ENCODE data around the gene FGF2. TPM values are rescaled to one million over a fixed set of nuclear protein-coding genes. Genes with fewer than 3 reads are reported as not detected.

FGF2 gene
- total and polyA plus RNA-seq, 2 donors (not counting 1 experiment from before 2014, with no cell fraction given): 0.13 TPM; not detected in 1

GRCh38 chr4:122917731-122918130 is 91.1 kb downstream of the FGF2 start:
- Histone ChIP-seq H4K20me1 (ENCODE audit: control insufficient read depth, insufficient read depth, low read length, poor library complexity, severe bottlenecking) (no peaks in the 10 kb centered on the region), H3K9ac (ENCODE audit: low read length) (no peak overlapping the region), H3K4me2 (replicated peaks; ENCODE audit: low read depth, low read length, poor library complexity, severe bottlenecking) (no peak overlapping the region), H3K4me3 (ENCODE audit: control extremely low read depth in 1 of 5, extremely low read depth in 1 of 5, insufficient read depth in 1 of 5, low read depth in 2 of 5, low read length in 4 of 5) (no peak overlapping the region), H3K9me3 (ENCODE audit: control extremely low read depth in 1 of 3, control insufficient read depth in 2 of 3, insufficient read depth in 1 of 3, low read length in 2 of 3) (no peaks in the 10 kb centered on the region), H3K36me3 (replicated peaks in 1 of 2; ENCODE audit: control extremely low read depth in 1 of 2, control insufficient read depth in 1 of 2, extremely low read depth in 1 of 2, insufficient read depth in 2 of 2, low read length in 1 of 2) (no peaks in the 10 kb centered on the region), H3K79me2 (ENCODE audit: control insufficient read depth, insufficient read depth, low read length) (no peaks in the 10 kb centered on the region), H3K4me1 (ENCODE audit: control insufficient read depth in 2 of 2, insufficient read depth in 2 of 2, low read length in 2 of 2) (peaks cover 2 to 5% of the 10 kb centered on the region in 2 donors), H3K27me3 (replicated peaks in 1 of 4; ENCODE audit: control extremely low read depth in 1 of 4, control insufficient read depth in 3 of 4, insufficient read depth in 4 of 4, low read length in 3 of 4) (no peaks in the 10 kb centered on the region), H2AFZ (ENCODE audit: insufficient read depth, low read depth, low read length, poor library complexity, severe bottlenecking) (no peak overlapping the region), H3K27ac (ENCODE audit: low read length in 2 of 2) (no peak overlapping the region)
- Mint-ChIP-seq H3K27ac (no peak overlapping the region), H3K9me3 (ENCODE audit: insufficient read depth) (no peaks in the 10 kb centered on the region), H3K4me3 (no peak overlapping the region), H3K4me1 (peaks cover 3% of the 10 kb centered on the region), H3K27me3 (no peaks in the 10 kb centered on the region)
- no peak for DNase-seq
- intact Hi-C loops (cut with micrococcal nuclease): no loop called here
- ATAC-seq (ENCODE audit: low read depth): no peak
- TF ChIP-seq CTCF (IDR thresholded peaks at IDR 0.05) (no peak), EZH2 (IDR thresholded peaks at IDR 0.05; ENCODE audit: borderline replicate concordance, insufficient read depth, low read depth, low read length, poor library complexity, severe bottlenecking) (no peak)
- 100% methylated on average over 2 of the region's 5 CpGs for WGBS (ENCODE audit: insufficient coverage)
- ChIA-PET CTCF (interaction anchor here (3.4 kb wide), 1 partner anchor 13 kb away, joined by 15 read pairs; no protein-coding TSS in a partner anchor), POLR2A (no interaction called here)

GRCh38 chr4:122920473-122920872 is 93.8 kb downstream of the FGF2 start:
- H3K9me3 Mint-ChIP-seq (ENCODE audit: insufficient read depth): no peaks in the 10 kb centered on the region
- intact Hi-C loops (cut with micrococcal nuclease): loop anchor here (5.0 kb wide), 2 partner anchors 93 to 1098 kb away; partner anchors contain the start of genes CCNA2 and FGF2
- no peak overlapping the region for H2AFZ ChIP-seq (ENCODE audit: insufficient read depth, low read depth, low read length, poor library complexity, severe bottlenecking)
- no peak overlapping the region for H3K4me2 ChIP-seq (replicated peaks; ENCODE audit: low read depth, low read length, poor library complexity, severe bottlenecking)
- ATAC-seq (ENCODE audit: low read depth) (no peak), DNase-seq (no peak)
- POLR2A ChIA-PET: no interaction called here
- H3K4me1 ChIP-seq (ENCODE audit: control insufficient read depth in 2 of 2, insufficient read depth in 2 of 2, low read length in 2 of 2): peaks cover 13 to 16% of the 10 kb centered on the region in 2 donors
- H3K27ac Mint-ChIP-seq: no peak overlapping the region
- peaks cover 11% of the 10 kb centered on the region for H3K4me1 Mint-ChIP-seq
- CTCF ChIA-PET: interaction anchor here (2.7 to 3.4 kb wide), 2 partner anchors 10 to 163 kb away, joined by 12 to 15 read pairs; no protein-coding TSS in a partner anchor
- peaks cover 5% of the 10 kb centered on the region for H3K79me2 ChIP-seq (ENCODE audit: control insufficient read depth, insufficient read depth, low read length)
- no peaks in the 10 kb centered on the region for H3K27me3 ChIP-seq (replicated peaks in 1 of 4; ENCODE audit: control extremely low read depth in 1 of 4, control insufficient read depth in 3 of 4, insufficient read depth in 4 of 4, low read length in 3 of 4)
- no peak overlapping the region for H3K9ac ChIP-seq (ENCODE audit: low read length)
- no peaks in the 10 kb centered on the region for H3K9me3 ChIP-seq (ENCODE audit: control extremely low read depth in 1 of 3, control insufficient read depth in 2 of 3, insufficient read depth in 1 of 3, low read length in 2 of 3)
- 94% methylated on average over 3 of the region's 5 CpGs for WGBS (ENCODE audit: insufficient coverage)
- no peak overlapping the region for H3K27ac ChIP-seq (ENCODE audit: low read length in 2 of 2)
- no peak for TF ChIP-seq CTCF (IDR thresholded peaks at IDR 0.05)
- TF ChIP-seq EZH2 (IDR thresholded peaks at IDR 0.05; ENCODE audit: borderline replicate concordance, insufficient read depth, low read depth, low read length, poor library complexity, severe bottlenecking): no peak
- no peaks in the 10 kb centered on the region for H3K36me3 ChIP-seq (replicated peaks in 1 of 2; ENCODE audit: control extremely low read depth in 1 of 2, control insufficient read depth in 1 of 2, extremely low read depth in 1 of 2, insufficient read depth in 2 of 2, low read length in 1 of 2)
- no peaks in the 10 kb centered on the region for H3K27me3 Mint-ChIP-seq
- peak overlapping the region; percentile 49 for H3K4me3 Mint-ChIP-seq
- H3K4me3 ChIP-seq (ENCODE audit: control extremely low read depth in 1 of 5, extremely low read depth in 1 of 5, insufficient read depth in 1 of 5, low read depth in 2 of 5, low read length in 4 of 5): no peak overlapping the region
- no peaks in the 10 kb centered on the region for H4K20me1 ChIP-seq (ENCODE audit: control insufficient read depth, insufficient read depth, low read length, poor library complexity, severe bottlenecking)
